Fibroblast of skin of abdomen (primary cell): ENCODE measurements around the gene ATP8B1. TPM values are rescaled to one million over a fixed set of nuclear protein-coding genes. Genes with fewer than 3 reads are reported as not detected.
A peak's percentile ranks its signal among the peaks of the same experiment; 100 is the strongest.
"Not testable (repeated sequence)": the region's sequence is repeated elsewhere in the genome, so short reads cannot be mapped to it uniquely, and the experiment has no call there.

Experiments used
- DNase-seq: peaks from one replicate; pipeline ENCODE4 v3.0.0-alpha.2; 2013
- polyA plus RNA-seq, 2 experiments: library from polyadenylated mRNA; unstranded; fragments of 120-200 nt; gene quantifications; one replicate each; pipeline ENCODE4 v1.2.1, GENCODE V29; 2013; ENCODE audit not compliant: insufficient read length in 2 of 2

ATP8B1 gene
- polyA plus RNA-seq (2013, experiment 1 of 2; ENCODE audit: insufficient read length): 13.8 TPM
- 14.4 TPM for polyA plus RNA-seq (2013, experiment 2 of 2; ENCODE audit: insufficient read length)

GRCh38 chr18:57803103-57803969 lies at the start of gene ATP8B1:
Gene ATP8B1 (minus strand): TSS chr18:57803315. CDS start chr18:57731807, 71,508 bp downstream.
- DNase-seq: peak; percentile 61

- no peak for DNase-seq
These were observed 46.9 kb upstream of the ATP8B1 start for GRCh38 chr18:57850063-57850462.

GRCh38 chr18:57848374-57848773 lies 45.3 kb upstream of the ATP8B1 start:
- DNase-seq: peak; percentile 21

- DNase-seq: not testable (repeated sequence)
These were observed 44.3 kb upstream of the ATP8B1 start for GRCh38 chr18:57847431-57847830.

GRCh38 chr18:57846258-57846657 lies 43.1 kb upstream of the ATP8B1 start:
- peak; percentile 61 for DNase-seq

- peak; percentile 14 for DNase-seq
These were observed 42.5 kb upstream of the ATP8B1 start for GRCh38 chr18:57845605-57846074.

- DNase-seq: no peak
These were observed 41.2 kb upstream of the ATP8B1 start for GRCh38 chr18:57844319-57844718.

GRCh38 chr18:57843386-57843785 lies 40.3 kb upstream of the ATP8B1 start:
- no peak for DNase-seq

- DNase-seq: no peak
These were observed 38.5 kb upstream of the ATP8B1 start for GRCh38 chr18:57841568-57841967.

GRCh38 chr18:57839942-57840381 lies 36.8 kb upstream of the ATP8B1 start:
- peak; percentile 82 for DNase-seq

- DNase-seq: no peak
These were observed 34.9 kb upstream of the ATP8B1 start for GRCh38 chr18:57837917-57838548.

- no peak for DNase-seq
These were observed 33.4 kb upstream of the ATP8B1 start for GRCh38 chr18:57836557-57836956.

- no peak for DNase-seq
These were observed 32.8 kb upstream of the ATP8B1 start for GRCh38 chr18:57835904-57836303.

GRCh38 chr18:57834616-57835015 lies 31.5 kb upstream of the ATP8B1 start:
- no peak for DNase-seq

- DNase-seq: peak; percentile 40
These were observed 30.5 kb upstream of the ATP8B1 start for GRCh38 chr18:57833441-57834101.

- DNase-seq: no peak
These were observed 29.6 kb upstream of the ATP8B1 start for GRCh38 chr18:57832730-57833129.

- no peak for DNase-seq
These were observed 28.7 kb upstream of the ATP8B1 start for GRCh38 chr18:57831597-57832377.

GRCh38 chr18:57827646-57828045 lies 24.5 kb upstream of the ATP8B1 start:
- no peak for DNase-seq

GRCh38 chr18:57826252-57826651 lies 23.1 kb upstream of the ATP8B1 start:
- no peak for DNase-seq

GRCh38 chr18:57820583-57820982 lies 17.5 kb upstream of the ATP8B1 start:
- DNase-seq: not testable (repeated sequence)

GRCh38 chr18:57819671-57820460 lies 16.8 kb upstream of the ATP8B1 start:
- peak; percentile 63 for DNase-seq
